ENCODE data around the gene PHKG2.

Gene PHKG2

DNA sequence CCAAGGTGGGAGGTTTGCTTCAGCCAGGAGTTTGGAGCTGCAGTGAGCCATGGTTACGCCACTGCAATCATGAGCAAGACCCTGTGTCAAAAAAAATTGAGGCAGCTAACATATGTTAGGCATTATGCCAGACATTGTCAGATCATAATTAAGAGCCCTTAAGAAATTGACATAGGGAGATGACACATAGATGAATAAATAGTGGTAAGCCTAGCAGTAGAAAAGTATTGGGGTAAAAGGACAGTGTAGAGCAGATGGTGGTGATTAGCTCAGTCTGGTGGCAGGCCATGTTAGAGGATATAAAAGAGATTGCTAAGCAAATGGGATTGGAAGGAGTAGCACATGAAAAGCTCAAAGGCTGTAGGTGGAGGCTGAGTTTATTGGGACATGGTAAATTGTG lies 26.6 kb upstream of the PHKG2 start:
- no peak overlapping the region for H3K27ac ChIP-seq
- TF ChIP-seq ZFX (IDR thresholded peaks at IDR 0.05; ENCODE audit: borderline replicate concordance) (no peak), CTCF (IDR thresholded peaks at IDR 0.05) (no peak)

DNA sequence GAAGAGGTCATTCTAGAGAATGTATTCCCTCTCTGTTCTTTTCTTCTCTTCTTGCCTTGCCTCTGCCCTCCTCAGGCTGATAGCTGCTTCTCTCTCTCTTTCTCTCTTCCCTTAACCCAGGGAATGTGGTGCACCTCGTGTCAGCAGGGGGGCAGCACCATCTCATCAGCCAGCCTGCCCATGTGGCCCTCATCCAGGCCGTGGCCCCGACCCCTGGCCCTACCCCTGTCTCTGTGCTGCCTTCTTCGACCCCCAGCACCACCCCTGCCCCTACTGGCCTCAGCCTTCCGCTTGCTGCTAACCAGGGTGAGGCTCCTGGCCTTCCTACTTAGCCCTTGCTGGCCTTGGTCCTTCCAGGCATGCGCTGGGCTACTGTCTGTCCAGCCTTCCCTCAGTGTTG lies 25.8 kb upstream of the PHKG2 start:
- TF ChIP-seq ZFX (IDR thresholded peaks at IDR 0.05; ENCODE audit: borderline replicate concordance): no peak
- no peak for TF ChIP-seq CTCF (IDR thresholded peaks at IDR 0.05)
- H3K27ac ChIP-seq: no peak overlapping the region

- no peak overlapping the region for H3K27ac ChIP-seq
These were observed 25.3 kb upstream of the PHKG2 start for GRCh38 chr16:30722916-30723315.

DNA sequence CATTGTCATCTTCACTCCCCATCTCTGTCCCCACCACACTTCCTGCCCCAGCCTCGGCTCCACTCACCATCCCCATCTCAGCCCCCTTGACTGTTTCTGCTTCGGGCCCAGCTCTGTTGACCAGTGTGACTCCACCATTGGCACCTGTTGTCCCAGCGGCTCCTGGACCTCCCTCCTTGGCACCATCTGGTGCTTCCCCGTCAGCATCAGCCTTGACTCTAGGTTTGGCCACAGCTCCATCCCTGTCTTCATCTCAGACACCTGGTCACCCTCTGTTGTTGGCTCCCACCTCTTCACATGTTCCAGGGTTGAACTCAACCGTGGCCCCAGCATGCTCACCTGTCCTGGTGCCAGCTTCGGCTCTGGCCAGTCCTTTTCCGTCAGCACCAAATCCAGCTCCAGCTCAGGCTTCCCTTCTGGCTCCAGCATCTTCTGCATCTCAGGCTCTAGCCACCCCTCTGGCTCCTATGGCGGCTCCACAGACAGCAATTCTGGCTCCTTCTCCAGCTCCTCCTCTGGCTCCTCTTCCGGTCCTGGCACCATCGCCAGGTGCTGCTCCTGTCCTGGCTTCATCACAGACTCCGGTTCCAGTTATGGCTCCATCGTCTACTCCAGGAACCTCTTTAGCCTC lies 24.4 kb upstream of the PHKG2 start:
- H3K27ac ChIP-seq: no peak overlapping the region
- TF ChIP-seq CTCF (IDR thresholded peaks at IDR 0.05): no peak
- no peak for TF ChIP-seq ZFX (IDR thresholded peaks at IDR 0.05; ENCODE audit: borderline replicate concordance)

More at GRCh38 chr16:30722916-30723315, 25.3 kb upstream of the PHKG2 start:
- no peak for TF ChIP-seq CTCF (IDR thresholded peaks at IDR 0.05)
- TF ChIP-seq ZFX (IDR thresholded peaks at IDR 0.05; ENCODE audit: borderline replicate concordance): no peak

GRCh38 chr16:30724641-30725417 lies 23.4 kb upstream of the PHKG2 start:
- TF ChIP-seq ZFX (IDR thresholded peaks at IDR 0.05; ENCODE audit: borderline replicate concordance) (no peak), CTCF (IDR thresholded peaks at IDR 0.05) (no peak)
- no peak overlapping the region for H3K27ac ChIP-seq

DNA sequence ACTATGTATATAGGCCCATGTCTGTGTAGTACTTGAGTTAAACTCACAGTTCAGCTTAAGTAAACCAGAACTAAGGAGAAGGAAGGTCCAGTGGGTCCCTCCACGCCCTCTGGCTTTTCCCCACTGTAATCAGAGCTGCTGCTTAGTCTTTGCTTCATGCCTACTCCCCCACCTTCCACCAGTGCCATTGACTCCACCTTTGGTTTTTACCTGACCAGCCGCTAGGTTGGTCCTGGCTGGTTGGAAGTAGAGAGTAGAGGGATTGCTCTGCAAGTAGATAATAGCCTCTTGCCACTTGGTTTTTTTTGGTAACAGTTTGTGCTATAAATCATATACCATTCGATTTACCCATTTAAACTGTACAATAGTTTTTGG lies 22.8 kb upstream of the PHKG2 start:
- no peak overlapping the region for H3K27ac ChIP-seq
- no peak for TF ChIP-seq CTCF (IDR thresholded peaks at IDR 0.05)
- TF ChIP-seq ZFX (IDR thresholded peaks at IDR 0.05; ENCODE audit: borderline replicate concordance): no peak

GRCh38 chr16:30728321-30728720 lies 19.9 kb upstream of the PHKG2 start:
- TF ChIP-seq CTCF (IDR thresholded peaks at IDR 0.05) (no peak), ZFX (IDR thresholded peaks at IDR 0.05; ENCODE audit: borderline replicate concordance) (no peak)
- no peak overlapping the region for H3K27ac ChIP-seq

Measured in 22Rv1 (cell line).